ENCODE results near the gene EBF4.
"Not testable (repeated sequence)": the region's sequence is repeated elsewhere in the genome, so short reads cannot be mapped to it uniquely, and the experiment has no call there.

EBF4 gene

GRCh38 chr20:2806351-2806701 lies 113.7 kb downstream of the EBF4 start:
- H3K4me2 ChIP-seq (ENCODE audit: low read length, poor library complexity, severe bottlenecking): no peak overlapping the region
- H2BK12ac ChIP-seq (ENCODE audit: low read length in 2 of 2): no peak overlapping the region
- no peaks in the 10 kb centered on the region for H3K79me1 ChIP-seq (replicated peaks; ENCODE audit: low read length, poor library complexity, severe bottlenecking)
- H3K36me3 ChIP-seq (ENCODE audit: control insufficient read depth in 1 of 2, insufficient read depth in 2 of 2, low read depth in 1 of 2, low read length in 2 of 2): peaks cover 0 to 5% of the 10 kb centered on the region in 2 experiments
- H2BK5ac ChIP-seq (ENCODE audit: low read depth, low read length, poor library complexity, severe bottlenecking): no peak overlapping the region
- peaks cover 14% of the 10 kb centered on the region for H3K4me1 ChIP-seq (ENCODE audit: control insufficient read depth, insufficient read depth, low read depth, low read length)
- H3K4ac ChIP-seq (ENCODE audit: low read depth in 1 of 2, low read length in 2 of 2): no peak overlapping the region
- no peak overlapping the region for H3K23ac ChIP-seq (ENCODE audit: low read length in 2 of 2)
- no peak overlapping the region for H4K91ac ChIP-seq (ENCODE audit: low read length)
- H4K8ac ChIP-seq (ENCODE audit: low read length): no peak overlapping the region
- H3K9me3 ChIP-seq (ENCODE audit: control insufficient read depth, low read length): peaks cover 5% of the 10 kb centered on the region
- H2AFZ ChIP-seq (ENCODE audit: low read depth, low read length): no peak overlapping the region
- no peak overlapping the region for H2BK120ac ChIP-seq (ENCODE audit: low read depth, low read length)
- H3K4me3 ChIP-seq (ENCODE audit: insufficient read depth in 1 of 2, low read depth in 1 of 2, low read length in 2 of 2): no peak overlapping the region
- no peak overlapping the region for H3K27ac ChIP-seq (ENCODE audit: low read length, poor library complexity, severe bottlenecking)
- H3K9ac ChIP-seq (ENCODE audit: low read length): no peak overlapping the region
- H3K18ac ChIP-seq (ENCODE audit: low read depth in 1 of 2, low read length in 2 of 2): no peak overlapping the region
- no peak for DNase-seq
- no peak overlapping the region for H2AK5ac ChIP-seq (ENCODE audit: low read length, severe bottlenecking)
- H3K27me3 ChIP-seq (ENCODE audit: control insufficient read depth in 1 of 2, insufficient read depth in 1 of 2, low read length in 2 of 2): peaks cover 39 to 57% of the 10 kb centered on the region in 2 experiments
- 51% methylated on average over 4 of the region's 4 CpGs for WGBS
- no peak overlapping the region for H2BK15ac ChIP-seq (ENCODE audit: low read depth, poor library complexity, severe bottlenecking)
- H3K14ac ChIP-seq (ENCODE audit: low read length in 2 of 2): no peak overlapping the region

- WGBS: 75% methylated on average over 4 of the region's 4 CpGs
- Histone ChIP-seq H3K27ac (ENCODE audit: low read length, poor library complexity, severe bottlenecking) (no peak overlapping the region), H3K9me3 (ENCODE audit: control insufficient read depth, low read length) (peaks cover 11% of the 10 kb centered on the region), H3K18ac (ENCODE audit: low read depth in 1 of 2, low read length in 2 of 2) (no peak overlapping the region), H2AFZ (ENCODE audit: low read depth, low read length) (no peak overlapping the region), H3K4me1 (ENCODE audit: control insufficient read depth, insufficient read depth, low read depth, low read length) (peaks cover 14% of the 10 kb centered on the region), H3K4ac (ENCODE audit: low read depth in 1 of 2, low read length in 2 of 2) (no peak overlapping the region), H2BK12ac (ENCODE audit: low read length in 2 of 2) (no peak overlapping the region), H3K9ac (ENCODE audit: low read length) (no peak overlapping the region), H3K4me3 (ENCODE audit: insufficient read depth in 1 of 2, low read depth in 1 of 2, low read length in 2 of 2) (no peak overlapping the region), H3K23ac (ENCODE audit: low read length in 2 of 2) (no peak overlapping the region), H2BK15ac (ENCODE audit: low read depth, poor library complexity, severe bottlenecking) (no peak overlapping the region), H3K4me2 (ENCODE audit: low read length, poor library complexity, severe bottlenecking) (no peak overlapping the region), H2BK5ac (ENCODE audit: low read depth, low read length, poor library complexity, severe bottlenecking) (no peak overlapping the region), H4K8ac (ENCODE audit: low read length) (no peak overlapping the region), H2AK5ac (ENCODE audit: low read length, severe bottlenecking) (no peak overlapping the region), H2BK120ac (ENCODE audit: low read depth, low read length) (no peak overlapping the region), H4K91ac (ENCODE audit: low read length) (no peak overlapping the region), H3K27me3 (ENCODE audit: control insufficient read depth in 1 of 2, insufficient read depth in 1 of 2, low read length in 2 of 2) (peaks cover 36 to 56% of the 10 kb centered on the region in 2 experiments), H3K14ac (ENCODE audit: low read length in 2 of 2) (no peak overlapping the region), H3K79me1 (replicated peaks; ENCODE audit: low read length, poor library complexity, severe bottlenecking) (no peaks in the 10 kb centered on the region), H3K36me3 (ENCODE audit: control insufficient read depth in 1 of 2, insufficient read depth in 2 of 2, low read depth in 1 of 2, low read length in 2 of 2) (peaks cover 0 to 5% of the 10 kb centered on the region in 2 experiments)
- no peak for DNase-seq
Observed at GRCh38 chr20:2807019-2807418, 114.4 kb downstream of the EBF4 start.

- peaks cover 18% of the 10 kb centered on the region for H3K9me3 ChIP-seq (ENCODE audit: control insufficient read depth, low read length)
- not testable (repeated sequence) for H3K27ac ChIP-seq (ENCODE audit: low read length, poor library complexity, severe bottlenecking); H3K36me3 ChIP-seq (ENCODE audit: control insufficient read depth in 1 of 2, insufficient read depth in 2 of 2, low read depth in 1 of 2, low read length in 2 of 2); H3K4me3 ChIP-seq (ENCODE audit: insufficient read depth in 1 of 2, low read depth in 1 of 2, low read length in 2 of 2); H2BK120ac ChIP-seq (ENCODE audit: low read depth, low read length); H3K79me1 ChIP-seq (replicated peaks; ENCODE audit: low read length, poor library complexity, severe bottlenecking); H4K8ac ChIP-seq (ENCODE audit: low read length); H3K4ac ChIP-seq (ENCODE audit: low read depth in 1 of 2, low read length in 2 of 2); H2AFZ ChIP-seq (ENCODE audit: low read depth, low read length); H3K9ac ChIP-seq (ENCODE audit: low read length); H3K4me2 ChIP-seq (ENCODE audit: low read length, poor library complexity, severe bottlenecking); H3K18ac ChIP-seq (ENCODE audit: low read depth in 1 of 2, low read length in 2 of 2); H2AK5ac ChIP-seq (ENCODE audit: low read length, severe bottlenecking); H2BK12ac ChIP-seq (ENCODE audit: low read length in 2 of 2); H4K91ac ChIP-seq (ENCODE audit: low read length); H2BK5ac ChIP-seq (ENCODE audit: low read depth, low read length, poor library complexity, severe bottlenecking); DNase-seq; H3K14ac ChIP-seq (ENCODE audit: low read length in 2 of 2); H2BK15ac ChIP-seq (ENCODE audit: low read depth, poor library complexity, severe bottlenecking); H3K23ac ChIP-seq (ENCODE audit: low read length in 2 of 2)
- peaks cover 36 to 49% of the 10 kb centered on the region in 2 experiments for H3K27me3 ChIP-seq (ENCODE audit: control insufficient read depth in 1 of 2, insufficient read depth in 1 of 2, low read length in 2 of 2)
- H3K4me1 ChIP-seq (ENCODE audit: control insufficient read depth, insufficient read depth, low read depth, low read length): peaks cover 14% of the 10 kb centered on the region
- 89% methylated on average over 6 of the region's 9 CpGs for WGBS
Observed at GRCh38 chr20:2807929-2808328, 115.3 kb downstream of the EBF4 start.

- Histone ChIP-seq H3K36me3 (ENCODE audit: control insufficient read depth in 1 of 2, insufficient read depth in 2 of 2, low read depth in 1 of 2, low read length in 2 of 2) (peaks cover 0 to 5% of the 10 kb centered on the region in 2 experiments), H3K4me3 (ENCODE audit: insufficient read depth in 1 of 2, low read depth in 1 of 2, low read length in 2 of 2) (no peak overlapping the region), H3K18ac (ENCODE audit: low read depth in 1 of 2, low read length in 2 of 2) (no peak overlapping the region), H2BK5ac (ENCODE audit: low read depth, low read length, poor library complexity, severe bottlenecking) (no peak overlapping the region), H3K27ac (ENCODE audit: low read length, poor library complexity, severe bottlenecking) (no peak overlapping the region), H3K9me3 (ENCODE audit: control insufficient read depth, low read length) (peaks cover 18% of the 10 kb centered on the region), H3K14ac (ENCODE audit: low read length in 2 of 2) (no peak overlapping the region), H3K79me1 (replicated peaks; ENCODE audit: low read length, poor library complexity, severe bottlenecking) (no peaks in the 10 kb centered on the region), H2AK5ac (ENCODE audit: low read length, severe bottlenecking) (no peak overlapping the region), H2BK15ac (ENCODE audit: low read depth, poor library complexity, severe bottlenecking) (no peak overlapping the region), H3K27me3 (ENCODE audit: control insufficient read depth in 1 of 2, insufficient read depth in 1 of 2, low read length in 2 of 2) (peaks cover 30 to 33% of the 10 kb centered on the region in 2 experiments), H2AFZ (ENCODE audit: low read depth, low read length) (no peak overlapping the region), H4K91ac (ENCODE audit: low read length) (no peak overlapping the region), H3K9ac (ENCODE audit: low read length) (no peak overlapping the region), H3K4ac (ENCODE audit: low read depth in 1 of 2, low read length in 2 of 2) (no peak overlapping the region), H2BK120ac (ENCODE audit: low read depth, low read length) (no peak overlapping the region), H3K23ac (ENCODE audit: low read length in 2 of 2) (no peak overlapping the region), H3K4me1 (ENCODE audit: control insufficient read depth, insufficient read depth, low read depth, low read length) (peaks cover 18% of the 10 kb centered on the region), H3K4me2 (ENCODE audit: low read length, poor library complexity, severe bottlenecking) (no peak overlapping the region), H2BK12ac (ENCODE audit: low read length in 2 of 2) (no peak overlapping the region), H4K8ac (ENCODE audit: low read length) (no peak overlapping the region)
- WGBS: 96% methylated on average over 10 of the region's 10 CpGs
- DNase-seq: no peak
Observed at GRCh38 chr20:2809690-2810089, 117.1 kb downstream of the EBF4 start.
